HPDE6-E6E7 (cell line): Measurements from ENCODE around the gene XDH.

Experiments used
- DNase-seq: peaks from one replicate; pipeline ENCODE4 v3.0.0; 2011; ENCODE audit warnings: missing footprints; ENCODE audit errors: extremely low spot score

The XDH gene

GRCh38 chr2:31414601-31415241 lies at the start of gene XDH:
Gene XDH (minus strand): TSS chr2:31414742. CDS start chr2:31414666, 76 bp downstream.
- DNase-seq, result no peak

- DNase-seq, result no peak
Observed at GRCh38 chr2:31457651-31458050, 43.1 kb upstream of the XDH start.

GRCh38 chr2:31446848-31447247 lies 32.3 kb upstream of the XDH start:
- no peak for DNase-seq

GRCh38 chr2:31442376-31442775 lies 27.8 kb upstream of the XDH start:
- no peak for DNase-seq

- no peak for DNase-seq
Observed at GRCh38 chr2:31440764-31441163, 26.2 kb upstream of the XDH start.

GRCh38 chr2:31434911-31435310 lies 20.4 kb upstream of the XDH start:
- no peak for DNase-seq

GRCh38 chr2:31433541-31433940 lies 19.0 kb upstream of the XDH start:
- no peak for DNase-seq

GRCh38 chr2:31430439-31431165 lies 16.1 kb upstream of the XDH start:
- no peak for DNase-seq

- no peak for DNase-seq
Observed at GRCh38 chr2:31429759-31430438, 15.4 kb upstream of the XDH start.

GRCh38 chr2:31429040-31429439 lies 14.5 kb upstream of the XDH start:
- DNase-seq, result no peak

GRCh38 chr2:31428001-31428418 lies 13.5 kb upstream of the XDH start:
- no peak for DNase-seq

- no peak for DNase-seq
Observed at GRCh38 chr2:31426096-31426495, 11.6 kb upstream of the XDH start.

- DNase-seq, result no peak
Observed at GRCh38 chr2:31421634-31422033, 7.1 kb upstream of the XDH start.

- no peak for DNase-seq
Observed at GRCh38 chr2:31420936-31421335, 6.4 kb upstream of the XDH start.

GRCh38 chr2:31419386-31419785 lies 4.8 kb upstream of the XDH start:
- DNase-seq, result no peak

- DNase-seq, result no peak
Observed at GRCh38 chr2:31415421-31415820, 879 bp upstream of the XDH start.

GRCh38 chr2:31413862-31414550 lies 536 bp downstream of the XDH start:
- no peak for DNase-seq

GRCh38 chr2:31413025-31413424 lies 1.5 kb downstream of the XDH start:
- DNase-seq, result no peak

GRCh38 chr2:31411771-31412170 lies 2.8 kb downstream of the XDH start:
- no peak for DNase-seq

- no peak for DNase-seq
Observed at GRCh38 chr2:31406593-31407385, 7.8 kb downstream of the XDH start.

- DNase-seq, result no peak
Observed at GRCh38 chr2:31404827-31405226, 9.7 kb downstream of the XDH start.

GRCh38 chr2:31404302-31404701 lies 10.2 kb downstream of the XDH start:
- no peak for DNase-seq
